Heart right ventricle (tissue), 16 donors: ENCODE measurements around the gene LTBP1. TPM values are rescaled to one million over a fixed set of nuclear protein-coding genes. Genes with fewer than 3 reads are reported as not detected.
A peak's percentile ranks its signal among the peaks of the same experiment; 100 is the strongest.

Source experiments
- ATAC-seq, 8 donors: fragments of 200-7000 bp; cut with Tn5 transposase; one replicate each; pipeline ENCODE4 v1.9.1; 2020; ENCODE audit warnings: mild to moderate bottlenecking in 8 of 8, moderate library complexity in 8 of 8, moderate number of reproducible peaks in 1 of 8
- DNase-seq, 2 donors: peaks; one replicate each; pipeline ENCODE4 v3.0.0-alpha.2; 2020
- H3K27ac ChIP-seq, 10 donors: fragments of 200-600 bp; sonication (generic) in 2 of 10; one replicate each; pipeline versions ENCODE4 v1.5.0 to v1.8.0; 2020 to 2022; ENCODE audit warnings: mild to moderate bottlenecking in 3 of 10
- H3K27me3 ChIP-seq, 7 donors: fragments of 200-600 bp; one replicate each; pipeline ENCODE4 v1.8.0; 2021 to 2022; ENCODE audit warnings: mild to moderate bottlenecking in 2 of 7
- H3K36me3 ChIP-seq, 9 donors: fragments of 200-600 bp; sonication (generic) in 1 of 9; one replicate each; pipeline versions ENCODE4 v1.5.0 to v1.8.0; 2020 to 2022; ENCODE audit warnings: mild to moderate bottlenecking in 2 of 9
- H3K4me1 ChIP-seq, 9 donors: fragments of 200-600 bp; sonication (generic) in 1 of 9; one replicate each; pipeline versions ENCODE4 v1.5.0 to v1.8.0; 2020 to 2022; ENCODE audit warnings: mild to moderate bottlenecking in 4 of 9
- H3K4me3 ChIP-seq, 10 donors: fragments of 200-600 bp; sonication (generic) in 2 of 10; one replicate each; pipeline versions ENCODE4 v1.5.0 to v1.8.0; 2020 to 2022; ENCODE audit warnings: mild to moderate bottlenecking in 7 of 10, moderate library complexity in 2 of 10
- H3K9me3 ChIP-seq, 11 donors: fragments of 200-600 bp in 10 of 11; sonication (generic) in 2 of 11; one replicate each; pipeline versions ENCODE4 v1.5.0 to v1.8.0; 2013 to 2022; ENCODE audit warnings: mild to moderate bottlenecking in 2 of 11, control low read depth in 1 of 11, moderate library complexity in 1 of 11
- WGBS, 2 donors: extraction: QIAGEN DNeasy Blood & Tissue Kit; methylation state at CpG; one replicate each; pipeline ENCODE4 v1.1.7; 2013; ENCODE audit warnings: inconsistent platforms in 1 of 2; 5-methylcytosine and 5-hydroxymethylcytosine counted together
- intact Hi-C, 10 donors: fragments of 100-400 bp; cut with DNase I; formaldehyde crosslinking; loops; one replicate each; pipeline versions ENCODE4 v1.11.1 to v1.14.2; 2022
- polyA plus RNA-seq, 2 donors: library from polyadenylated mRNA; stranded (reverse); fragments of 200-250 nt; gene quantifications; one replicate each; pipeline ENCODE4 v1.2.3, GENCODE V29; 2013
- total RNA-seq, 10 donors: library from RNA; stranded (reverse); fragmentation: NEBNext Ultra II Directional in 3 of 10; extraction: Animal tissue kit (Norgen Biotek cat#: 25700) in 3 of 10; gene quantifications; one replicate each; pipeline versions ENCODE4 v1.2.1 to v1.2.4, GENCODE V29; 2021 to 2023
- TF ChIP-seq, protein P1 (sequence below), 9 donors: fragments of 200-600 bp; sonication (generic) in 2 of 9; IDR thresholded peaks; one replicate each; pipeline versions ENCODE4 v1.5.0 to v1.8.0; 2021 to 2022; ENCODE audit warnings: antibody characterized with exemption in 9 of 9, mild to moderate bottlenecking in 5 of 9, moderate library complexity in 1 of 9
- donor health status: Arrhythmogenic right ventricular cardiomyopathy.
- donor health status: ischemic (EF 13 %, LVEDD 7.1; RV severe dilation, severe dysfunction).
- donor health status: healthy with polysubstance abuse.
- donor health status: DM: no; HTN: yes; CAD: no.
- donor health status: DM: no; HTN: no; CAD: no.
- donor health status: ischemic (EF 25% LVEDD 6.9; RV normal size, moderate dysfunction).
- donor health status: ischemic (EF 25% LVEDD 5.7; RV mildly dilated, moderate dysfunction).
- donor health status: healthy.
- donor health status: DM: yes; HTN: yes; CAD: no.
- donor health status: Ischemic cardiomyopathy.
- donor health status: ischemic (EF 35%, LVEDD 5.7; RV mildly dilated, moderate dysfunction).
- donor health status: nonischemic (EF 11% LVEDD 7.7; RV severe dilation, severe dysfunction).
- donor health status: DM: yes; HTN: yes; CAD: no.
- donor health status: PGD.
- donor health status: ischemic (EF 29% LVEDD 5.4; RV normal size, mild dysfunction).
- donor health status: nonischemic (EF 23%, LVEDD 6.1; RV moderate dilation, normal function).

Gene LTBP1
- total and polyA plus RNA-seq, 12 donors: 22.4 to 164 (median 84.3) TPM

- Histone ChIP-seq H3K4me3 (no peak overlapping the region), H3K27me3 (no peaks in the 10 kb centered on the region), H3K36me3 (no peaks in the 10 kb centered on the region), H3K4me1 (peaks cover 0 to 44% (median 25%) of the 10 kb centered on the region in 9 donors), H3K27ac (no peak overlapping the region), H3K9me3 (no peaks in the 10 kb centered on the region)
- DNase-seq: no peak
- ATAC-seq: no peak
- intact Hi-C loops: no loop called here
- TF ChIP-seq, protein P1, sequence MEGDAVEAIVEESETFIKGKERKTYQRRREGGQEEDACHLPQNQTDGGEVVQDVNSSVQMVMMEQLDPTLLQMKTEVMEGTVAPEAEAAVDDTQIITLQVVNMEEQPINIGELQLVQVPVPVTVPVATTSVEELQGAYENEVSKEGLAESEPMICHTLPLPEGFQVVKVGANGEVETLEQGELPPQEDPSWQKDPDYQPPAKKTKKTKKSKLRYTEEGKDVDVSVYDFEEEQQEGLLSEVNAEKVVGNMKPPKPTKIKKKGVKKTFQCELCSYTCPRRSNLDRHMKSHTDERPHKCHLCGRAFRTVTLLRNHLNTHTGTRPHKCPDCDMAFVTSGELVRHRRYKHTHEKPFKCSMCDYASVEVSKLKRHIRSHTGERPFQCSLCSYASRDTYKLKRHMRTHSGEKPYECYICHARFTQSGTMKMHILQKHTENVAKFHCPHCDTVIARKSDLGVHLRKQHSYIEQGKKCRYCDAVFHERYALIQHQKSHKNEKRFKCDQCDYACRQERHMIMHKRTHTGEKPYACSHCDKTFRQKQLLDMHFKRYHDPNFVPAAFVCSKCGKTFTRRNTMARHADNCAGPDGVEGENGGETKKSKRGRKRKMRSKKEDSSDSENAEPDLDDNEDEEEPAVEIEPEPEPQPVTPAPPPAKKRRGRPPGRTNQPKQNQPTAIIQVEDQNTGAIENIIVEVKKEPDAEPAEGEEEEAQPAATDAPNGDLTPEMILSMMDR (IDR thresholded peaks at IDR 0.05): no peak
- 71 to 76% methylated on average over 4 of the region's 4 CpGs for WGBS, 2 donors
These were observed 260.5 kb downstream of the LTBP1 start for GRCh38 chr2:33207151-33207740.

DNA sequence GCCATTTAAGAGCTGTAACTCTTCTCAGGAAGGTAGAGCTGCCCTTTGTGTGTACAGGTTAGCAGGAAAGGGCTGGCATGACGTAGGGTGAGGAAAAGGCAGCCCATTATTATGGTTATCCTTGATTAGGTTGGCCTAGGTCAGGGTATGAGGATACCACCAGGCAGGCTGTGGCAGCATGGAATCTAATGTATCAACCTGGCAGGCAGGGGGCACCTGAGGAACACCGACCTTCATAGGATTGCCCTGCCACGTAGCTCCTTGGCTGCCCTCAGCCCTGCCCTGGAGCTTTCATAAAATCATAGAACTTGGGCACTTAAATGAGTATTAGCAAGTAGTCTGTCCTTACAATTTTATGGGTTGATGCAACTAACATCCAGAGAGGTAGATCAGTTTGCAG lies 261.6 kb downstream of the LTBP1 start:
- DNase-seq (no peak), ATAC-seq (no peak)
- no peak overlapping the region for H3K4me3 ChIP-seq
- TF ChIP-seq, protein P1 (IDR thresholded peaks at IDR 0.05): no peak
- intact Hi-C loops: no loop called here
- WGBS, 2 donors: 89 to 96% methylated on average over 3 of the region's 3 CpGs
- no peaks in the 10 kb centered on the region for H3K27me3 ChIP-seq
- no peaks in the 10 kb centered on the region for H3K9me3 ChIP-seq
- peaks cover 0 to 39% (median 22%) of the 10 kb centered on the region in 9 donors for H3K4me1 ChIP-seq
- H3K36me3 ChIP-seq: no peaks in the 10 kb centered on the region
- H3K27ac ChIP-seq: no peak overlapping the region

GRCh38 chr2:33209976-33210375 lies 263.2 kb downstream of the LTBP1 start:
- H3K4me3 ChIP-seq: no peak overlapping the region
- no peaks in the 10 kb centered on the region for H3K9me3 ChIP-seq
- 4 to 23% methylated on average over 1 of the region's 1 CpG for WGBS, 2 donors
- DNase-seq: no peak
- TF ChIP-seq, protein P1 (IDR thresholded peaks at IDR 0.05): no peak
- intact Hi-C loops: no loop called here
- no peaks in the 10 kb centered on the region for H3K36me3 ChIP-seq
- peaks cover 12 to 55% (median 34%) of the 10 kb centered on the region in 9 donors for H3K4me1 ChIP-seq
- H3K27ac ChIP-seq: peak overlapping the region in 7 of 10 donors; percentile 0 to 64 (median 23)
- no peaks in the 10 kb centered on the region for H3K27me3 ChIP-seq
- no peak for ATAC-seq

GRCh38 chr2:33210626-33211025 lies 263.9 kb downstream of the LTBP1 start:
- ATAC-seq (peak in 7 of 8 donors; percentile 36 to 83 (median 61)), DNase-seq (peak in 1 of 2 donors; percentile 21)
- no peaks in the 10 kb centered on the region for H3K27me3 ChIP-seq
- no peaks in the 10 kb centered on the region for H3K36me3 ChIP-seq
- H3K9me3 ChIP-seq: no peaks in the 10 kb centered on the region
- no peak overlapping the region for H3K4me3 ChIP-seq
- intact Hi-C loops: no loop called here
- 35 to 39% methylated on average over 3 of the region's 3 CpGs for WGBS, 2 donors
- peaks cover 12 to 61% (median 39%) of the 10 kb centered on the region in 9 donors for H3K4me1 ChIP-seq
- peak overlapping the region in 8 of 10 donors; percentile 0 to 64 (median 24) for H3K27ac ChIP-seq
- TF ChIP-seq, protein P1 (IDR thresholded peaks at IDR 0.05): no peak
